Activated T-cell treated with anti-CD3 and anti-CD28 coated beads, Interleukin-2, amount 50 U/mL, for 72 hours (primary cell): Measurements from ENCODE around the gene KRT75. TPM values are rescaled to one million over a fixed set of nuclear protein-coding genes. Genes with fewer than 3 reads are reported as not detected.

ENCODE experiments used
- ATAC-seq, 2 donors: fragments of 150-1000 bp; cut with Tn5 transposase; replicated peaks in 1 of 2; 2 replicates each; pipeline ENCODE4 v1.10.0; 2021; ENCODE audit warnings: moderate library complexity in 2 of 2, mild to moderate bottlenecking in 1 of 2
- DNase-seq, 2 donors: peaks; one replicate each; pipeline ENCODE4 v3.0.0; 2021 to 2022; ENCODE audit warnings: mixed read lengths in 1 of 2
- H3K27ac Mint-ChIP-seq: one replicate; pipeline ENCODE4 v1.8.0; 2022; ENCODE audit warnings: mild to moderate bottlenecking, moderate library complexity, mixed read lengths
- H3K27me3 Mint-ChIP-seq: one replicate; pipeline ENCODE4 v1.8.0; 2022; ENCODE audit warnings: low read depth, mixed read lengths
- H3K36me3 Mint-ChIP-seq, 2 donors: one replicate each; pipeline ENCODE4 v1.8.0; 2022; ENCODE audit warnings: mixed read lengths in 2 of 2, mild to moderate bottlenecking in 1 of 2; ENCODE audit not compliant: insufficient read depth in 2 of 2
- H3K4me1 Mint-ChIP-seq: one replicate; pipeline ENCODE4 v1.8.0; 2022; ENCODE audit warnings: low read depth, mixed read lengths
- H3K4me3 Mint-ChIP-seq, 2 donors: one replicate each; pipeline ENCODE4 v1.8.0; 2022; ENCODE audit warnings: mild to moderate bottlenecking in 2 of 2, mixed read lengths in 2 of 2, moderate library complexity in 2 of 2
- H3K9me3 Mint-ChIP-seq, 2 donors: one replicate each; pipeline ENCODE4 v1.8.0; 2022; ENCODE audit warnings: mixed read lengths in 2 of 2
- total RNA-seq, 2 donors: library from RNA; stranded (reverse); gene quantifications; one replicate each; pipeline ENCODE4 v1.2.3, GENCODE V29; 2022

KRT75 gene
- total RNA-seq, 2 donors from 2014 or later = not detected

DNA sequence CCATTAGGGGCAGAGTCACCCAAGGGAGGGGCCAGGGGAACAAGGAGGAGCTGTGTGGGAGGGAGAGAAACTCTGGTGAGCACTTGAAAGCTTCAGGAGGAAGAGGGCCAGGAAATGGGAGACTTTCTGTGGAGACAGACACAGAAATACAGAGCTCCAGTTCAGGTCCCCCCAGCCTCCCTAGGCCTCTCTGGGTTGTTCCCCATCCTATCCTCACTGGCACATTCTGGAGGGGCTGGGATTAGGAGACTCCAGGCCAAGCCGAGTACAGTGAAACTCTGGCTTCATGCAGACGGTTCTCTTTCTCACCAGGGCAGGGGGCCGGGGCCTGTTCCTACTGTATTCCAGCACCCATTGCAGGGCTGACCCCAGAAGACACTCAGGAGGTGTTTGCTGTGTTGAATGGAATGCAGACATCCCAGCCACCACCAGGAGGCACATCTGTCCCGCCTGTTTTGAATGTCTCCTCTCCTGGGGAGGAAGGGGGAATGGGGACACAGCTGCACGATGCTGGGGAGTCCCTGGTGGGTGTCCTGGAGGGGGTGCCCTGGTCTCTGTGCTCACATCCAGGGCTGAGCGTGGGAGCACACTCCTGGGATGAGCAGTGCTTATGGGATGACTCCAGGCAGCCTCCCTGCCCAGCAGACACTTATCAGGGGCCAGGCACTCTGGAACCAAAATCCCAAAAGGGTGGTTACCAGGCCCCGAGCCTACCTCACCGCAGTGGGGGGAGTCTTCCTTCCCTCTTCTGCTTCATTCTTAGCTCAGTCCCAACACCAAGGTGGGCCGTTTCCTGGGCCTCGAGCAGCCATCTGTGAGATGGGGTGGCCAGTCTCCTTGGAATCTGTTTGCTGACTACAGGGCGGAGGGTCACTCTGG is 43.2 kb downstream of the KRT75 start:
- H3K36me3 Mint-ChIP-seq = no peaks in the 10 kb centered on the region
- ATAC-seq = no peak
- no peaks in the 10 kb centered on the region for H3K9me3 Mint-ChIP-seq
- H3K4me3 Mint-ChIP-seq = no peak overlapping the region
- DNase-seq = no peak
- no peak overlapping the region for H3K27ac Mint-ChIP-seq
- H3K4me1 Mint-ChIP-seq = no peaks in the 10 kb centered on the region
- peaks cover 7% of the 10 kb centered on the region for H3K27me3 Mint-ChIP-seq

DNA sequence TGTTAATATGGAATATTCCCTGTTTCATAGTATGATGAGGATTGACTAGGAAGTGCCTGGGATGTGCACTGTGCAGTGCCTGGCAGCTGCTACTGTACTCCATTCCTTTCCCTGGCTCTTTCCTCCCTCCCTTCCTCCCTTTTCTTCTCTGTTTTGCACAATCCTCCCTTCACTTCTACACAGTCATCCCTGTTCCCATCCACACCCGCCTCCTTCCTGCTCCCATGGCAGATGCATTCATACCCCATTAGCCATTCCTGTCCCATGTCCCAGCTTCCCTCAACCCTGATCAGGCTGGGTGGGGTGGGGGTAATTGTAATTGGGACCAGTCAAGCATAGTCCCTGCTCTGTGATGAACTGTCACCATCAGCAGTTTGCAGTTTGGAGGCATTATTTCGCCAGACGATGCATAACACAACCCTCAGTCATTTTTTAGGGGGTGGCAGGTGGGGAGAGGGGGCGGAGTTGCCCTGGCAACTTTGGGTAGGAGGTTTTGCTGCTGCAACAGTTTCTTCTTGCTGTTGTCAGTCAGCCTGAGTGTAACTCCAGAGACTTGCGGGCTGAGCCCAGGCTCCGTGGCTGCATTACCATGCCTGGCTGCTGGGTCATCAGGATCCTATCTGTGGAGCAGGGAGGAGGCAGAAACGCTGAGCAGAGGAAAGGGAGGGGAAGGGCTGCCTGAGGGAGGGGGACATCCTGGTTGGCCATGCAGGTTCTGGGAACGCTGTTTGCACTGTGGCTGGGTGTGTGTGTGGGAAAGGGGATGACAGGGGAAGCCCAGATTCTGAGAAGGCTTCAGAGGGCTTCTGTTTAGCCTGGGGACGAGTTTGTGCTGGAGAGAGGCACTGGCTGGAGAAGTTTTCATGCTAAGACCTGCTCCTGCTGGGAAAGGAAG is 44.6 kb downstream of the KRT75 start:
- no peak overlapping the region for H3K27ac Mint-ChIP-seq
- peaks cover 7% of the 10 kb centered on the region for H3K27me3 Mint-ChIP-seq
- H3K9me3 Mint-ChIP-seq = no peaks in the 10 kb centered on the region
- no peak for ATAC-seq
- H3K36me3 Mint-ChIP-seq = no peaks in the 10 kb centered on the region
- DNase-seq = no peak
- no peaks in the 10 kb centered on the region for H3K4me1 Mint-ChIP-seq
- no peak overlapping the region for H3K4me3 Mint-ChIP-seq

DNA sequence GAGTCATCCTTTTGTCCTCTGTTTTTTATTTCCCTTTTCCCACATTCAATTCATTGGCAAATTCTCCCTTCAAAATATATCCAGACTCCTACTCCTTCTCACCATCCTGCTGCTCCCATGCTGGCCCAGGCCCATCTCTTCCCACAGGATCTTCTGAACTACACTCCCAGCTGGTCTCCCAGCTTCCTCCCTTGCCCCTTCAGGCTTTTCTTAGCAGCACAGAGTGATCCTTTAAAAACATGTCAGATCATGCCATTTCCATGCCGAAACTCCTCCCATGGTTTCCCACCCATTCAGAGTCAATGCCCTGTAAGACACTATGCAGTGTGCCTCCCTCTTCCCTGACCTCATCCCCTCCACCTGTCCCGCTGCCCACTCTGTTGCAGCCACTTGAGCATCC is 46.3 kb downstream of the KRT75 start:
- DNase-seq = no peak
- H3K27ac Mint-ChIP-seq = no peak overlapping the region
- peaks cover 7% of the 10 kb centered on the region for H3K27me3 Mint-ChIP-seq
- no peaks in the 10 kb centered on the region for H3K9me3 Mint-ChIP-seq
- peaks cover 4% of the 10 kb centered on the region for H3K4me1 Mint-ChIP-seq
- H3K4me3 Mint-ChIP-seq = no peak overlapping the region
- ATAC-seq = no peak
- H3K36me3 Mint-ChIP-seq = no peaks in the 10 kb centered on the region

DNA sequence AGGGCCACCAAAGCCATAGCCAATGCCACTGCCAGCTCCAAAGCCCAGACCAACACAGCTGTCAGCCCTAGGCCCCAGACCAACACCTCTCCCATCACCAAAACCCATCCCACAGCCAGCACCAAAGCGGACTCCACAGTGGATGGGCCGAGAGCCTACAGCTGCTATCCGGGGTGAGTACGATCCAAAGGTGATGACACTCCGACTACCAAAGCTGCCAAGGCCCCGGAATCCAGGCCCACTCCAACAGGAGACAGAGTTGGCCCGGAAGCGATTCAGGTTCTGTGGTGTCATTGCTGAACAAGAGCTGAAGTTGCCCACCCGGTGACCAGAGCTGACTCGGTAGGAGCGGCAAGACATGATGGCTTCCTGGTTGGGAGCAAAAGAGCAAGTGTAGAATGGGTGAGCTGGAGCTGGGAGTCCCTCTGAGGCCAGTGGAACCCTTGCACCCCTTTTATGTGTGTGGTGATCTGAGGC is 48.9 kb downstream of the KRT75 start, which contains the start of gene KRT84:
Gene KRT84, minus strand, starts transcription at position 427 of the 477 bp plus-strand sequence. Its CDS starts 67 bp downstream, at position 360.
- peaks cover 7% of the 10 kb centered on the region for H3K27me3 Mint-ChIP-seq
- H3K9me3 Mint-ChIP-seq = no peaks in the 10 kb centered on the region
- H3K4me1 Mint-ChIP-seq = peaks cover 10% of the 10 kb centered on the region
- no peak for DNase-seq
- H3K36me3 Mint-ChIP-seq = no peaks in the 10 kb centered on the region
- no peak within 1 kb of the TSS for H3K4me3 Mint-ChIP-seq
- no peak within 1 kb of the TSS for H3K27ac Mint-ChIP-seq
- ATAC-seq = no peak

DNA sequence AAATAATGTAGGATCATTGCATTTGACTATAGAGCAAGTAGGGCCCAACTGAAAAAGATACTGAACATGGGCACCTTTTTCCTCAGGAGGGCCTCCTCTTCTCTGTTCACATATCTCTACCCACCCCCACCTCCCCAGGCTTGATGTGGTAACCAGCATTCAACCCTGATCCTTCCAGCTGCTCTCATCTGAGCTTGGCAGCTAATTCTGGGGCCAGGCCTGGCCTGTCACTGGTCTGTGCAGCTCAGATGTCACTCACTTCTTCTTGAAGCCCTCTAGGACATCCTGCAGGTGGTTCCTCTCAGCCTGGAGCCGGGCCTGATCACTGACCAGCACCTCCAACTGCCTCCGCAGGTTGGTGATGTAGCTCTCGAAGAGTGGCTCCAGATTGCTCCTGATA is 50.8 kb downstream of the KRT75 start:
- no peak for ATAC-seq
- no peaks in the 10 kb centered on the region for H3K36me3 Mint-ChIP-seq
- no peaks in the 10 kb centered on the region for H3K9me3 Mint-ChIP-seq
- peaks cover 10% of the 10 kb centered on the region for H3K4me1 Mint-ChIP-seq
- H3K27me3 Mint-ChIP-seq = no peaks in the 10 kb centered on the region
- DNase-seq = no peak
- H3K4me3 Mint-ChIP-seq = no peak overlapping the region
- H3K27ac Mint-ChIP-seq = no peak overlapping the region

DNA sequence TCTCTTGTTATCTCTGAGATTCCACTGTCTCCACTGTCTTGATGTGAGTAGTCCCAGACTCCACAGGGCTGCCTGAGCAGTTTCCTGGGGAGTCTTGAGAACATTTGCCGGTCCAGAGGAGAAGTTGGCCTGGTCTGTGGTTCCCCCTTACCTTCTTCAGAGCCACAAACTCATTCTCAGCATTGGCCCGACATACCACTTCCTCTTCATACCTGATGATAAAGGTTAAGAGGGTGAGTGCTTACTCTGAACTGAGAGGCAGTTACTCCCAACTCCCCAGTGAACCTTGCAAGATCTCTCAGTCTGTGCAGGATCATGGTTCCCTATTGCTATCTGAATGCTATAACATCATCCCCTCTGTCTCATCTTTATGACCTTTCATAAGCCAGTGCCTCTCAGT is 51.3 kb downstream of the KRT75 start:
- Mint-ChIP-seq H3K27ac (no peak overlapping the region), H3K4me3 (no peak overlapping the region), H3K36me3 (no peaks in the 10 kb centered on the region), H3K9me3 (no peaks in the 10 kb centered on the region), H3K4me1 (peaks cover 10% of the 10 kb centered on the region), H3K27me3 (no peaks in the 10 kb centered on the region)
- no peak for DNase-seq
- peak; percentile 40 to 42 for ATAC-seq

DNA sequence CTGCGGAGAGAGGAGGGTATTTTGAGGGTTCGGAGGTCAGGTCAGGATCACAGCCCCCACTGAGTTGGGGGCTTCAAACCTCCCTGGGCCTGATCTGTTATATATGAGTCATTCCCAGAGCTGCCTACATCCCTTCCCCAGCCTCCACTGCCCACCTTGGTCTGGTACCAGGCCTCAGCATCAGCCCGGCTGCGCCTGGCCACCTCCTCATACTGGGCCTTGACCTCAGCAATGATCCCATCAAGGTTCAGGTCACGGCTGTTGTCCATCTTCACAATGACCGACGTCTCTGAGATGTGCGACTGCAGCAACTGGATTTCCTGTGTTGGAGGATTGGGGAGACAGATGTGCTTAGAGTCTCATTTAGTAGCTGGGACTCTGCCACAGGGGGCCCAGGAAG is 53.0 kb downstream of the KRT75 start:
- Mint-ChIP-seq H3K4me1 (peaks cover 10% of the 10 kb centered on the region), H3K27ac (no peak overlapping the region), H3K27me3 (peaks cover 3% of the 10 kb centered on the region), H3K36me3 (no peaks in the 10 kb centered on the region), H3K4me3 (no peak overlapping the region), H3K9me3 (no peaks in the 10 kb centered on the region)
- DNase-seq (no peak), ATAC-seq (no peak)

DNA sequence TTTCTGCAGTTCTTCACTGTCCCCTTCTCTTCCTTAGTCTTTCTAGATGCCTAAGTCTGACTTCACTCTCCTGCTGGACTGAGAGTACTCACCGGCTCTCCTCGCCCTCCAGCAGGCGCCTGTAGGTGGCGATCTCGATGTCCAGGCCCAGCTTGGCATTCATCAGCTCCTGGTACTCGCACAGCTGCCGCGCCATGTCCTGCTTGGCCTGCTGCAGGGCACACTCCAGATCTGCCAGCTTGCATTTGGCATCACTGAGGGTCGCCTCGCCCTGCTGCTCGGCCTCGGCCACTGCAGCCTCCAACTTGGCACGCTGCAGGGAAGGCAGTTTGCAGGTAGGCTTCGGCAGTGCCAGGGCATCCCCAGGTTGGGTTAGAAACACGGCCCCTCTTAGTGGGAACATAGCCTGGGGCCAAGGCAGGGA is 53.9 kb downstream of the KRT75 start:
- no peaks in the 10 kb centered on the region for H3K9me3 Mint-ChIP-seq
- H3K27me3 Mint-ChIP-seq = peaks cover 10% of the 10 kb centered on the region
- H3K36me3 Mint-ChIP-seq = no peaks in the 10 kb centered on the region
- no peak overlapping the region for H3K4me3 Mint-ChIP-seq
- ATAC-seq (no peak), DNase-seq (peak in 1 of 2 donors; percentile 13)
- no peak overlapping the region for H3K27ac Mint-ChIP-seq
- H3K4me1 Mint-ChIP-seq = peaks cover 10% of the 10 kb centered on the region

DNA sequence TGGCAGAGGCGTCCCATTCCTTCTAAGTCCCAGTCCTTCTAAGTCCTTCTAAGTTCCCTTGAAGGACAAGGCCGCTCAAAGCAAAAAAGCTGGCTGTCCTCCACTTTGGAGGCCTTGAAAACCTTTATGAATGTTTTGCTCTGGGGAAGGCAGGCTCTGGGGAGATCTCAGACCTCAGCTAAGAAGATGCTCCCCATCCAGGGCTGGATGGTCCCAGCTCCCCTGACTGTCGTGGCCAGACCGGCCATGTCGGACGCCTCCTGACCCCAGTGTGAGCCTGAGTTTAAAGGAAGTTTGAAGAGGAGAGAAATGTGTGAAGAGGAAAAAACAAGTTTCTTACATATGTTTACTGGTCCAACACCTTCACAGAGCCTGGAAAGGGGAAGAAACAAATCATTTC is 54.6 kb downstream of the KRT75 start:
- Mint-ChIP-seq H3K27me3 (peaks cover 10% of the 10 kb centered on the region), H3K36me3 (no peaks in the 10 kb centered on the region), H3K4me3 (no peak overlapping the region), H3K27ac (no peak overlapping the region), H3K9me3 (no peaks in the 10 kb centered on the region), H3K4me1 (peaks cover 10% of the 10 kb centered on the region)
- DNase-seq (no peak), ATAC-seq (no peak)

DNA sequence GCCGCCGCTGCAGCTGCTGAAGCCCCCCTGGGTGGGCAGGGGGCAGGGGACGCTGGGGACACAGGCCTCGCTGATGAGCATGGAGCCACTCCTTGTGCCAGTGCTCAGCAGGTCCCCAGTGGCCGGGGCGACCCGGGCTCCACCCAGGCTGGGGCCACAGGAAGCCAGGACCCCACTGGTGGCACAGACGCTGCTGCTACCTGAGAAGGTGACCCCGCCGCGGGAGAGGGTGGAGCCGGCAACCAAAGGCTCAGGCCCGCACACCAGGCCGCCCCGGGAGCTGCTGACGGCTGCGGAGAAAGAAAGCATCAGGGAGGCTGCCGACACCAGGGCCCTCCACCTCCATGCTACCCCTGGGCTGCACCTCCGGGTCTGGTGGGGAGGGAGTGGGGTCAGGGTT is 56.1 kb downstream of the KRT75 start:
- Mint-ChIP-seq H3K27me3 (peaks cover 10% of the 10 kb centered on the region), H3K27ac (no peak overlapping the region)

DNA sequence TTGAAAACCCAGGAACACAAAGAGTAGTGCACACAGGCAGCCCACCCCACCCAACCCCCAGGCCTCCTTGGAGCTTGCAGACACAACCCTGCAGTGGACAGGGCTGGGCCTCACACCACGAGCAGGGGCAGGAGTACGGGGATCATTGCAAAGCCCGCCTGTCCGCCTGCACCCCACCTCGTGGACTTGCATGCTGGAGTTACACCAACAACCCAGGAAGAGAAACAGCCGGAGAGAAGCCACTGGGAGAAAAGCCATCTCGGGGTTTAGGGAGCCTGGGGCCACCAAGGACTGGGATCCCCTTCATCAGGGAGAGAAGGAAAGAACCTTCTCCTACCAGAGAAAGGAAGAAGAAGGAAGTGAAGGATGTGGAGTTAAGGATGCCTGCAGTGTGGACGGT is 56.9 kb downstream of the KRT75 start:
- Mint-ChIP-seq H3K27me3 (peaks cover 10% of the 10 kb centered on the region), H3K27ac (no peak overlapping the region)

More for the DNA sequence above, 56.1 kb downstream of the KRT75 start:
- H3K9me3 Mint-ChIP-seq = no peaks in the 10 kb centered on the region
- no peaks in the 10 kb centered on the region for H3K36me3 Mint-ChIP-seq
- DNase-seq (no peak), ATAC-seq (no peak)
- H3K4me1 Mint-ChIP-seq = peaks cover 8% of the 10 kb centered on the region
- no peak overlapping the region for H3K4me3 Mint-ChIP-seq

More for the DNA sequence above, 56.9 kb downstream of the KRT75 start:
- H3K4me3 Mint-ChIP-seq = no peak overlapping the region
- DNase-seq (no peak), ATAC-seq (no peak)
- H3K9me3 Mint-ChIP-seq = no peaks in the 10 kb centered on the region
- H3K36me3 Mint-ChIP-seq = no peaks in the 10 kb centered on the region
- H3K4me1 Mint-ChIP-seq = no peaks in the 10 kb centered on the region
